HepG2 (cell line): Measurements from ENCODE around the gene RNF14. TPM values are rescaled to one million over a fixed set of nuclear protein-coding genes. Genes with fewer than 3 reads are reported as not detected.

Experiments
- ATAC-seq: fragments of 200-7000 bp; cut with Tn5 transposase; 3 replicates; pipeline ENCODE4 v1.9.1; 2020; ENCODE audit warnings: mild to moderate bottlenecking, moderate library complexity
- BruUV-seq: library from RNA; stranded (reverse); fragments of 400-500 nt; replicated peaks from 2 replicates; lab custom pipeline; 2021; lab: Mats Ljungman, UMichigan
- CTCF ChIA-PET: fragments of 300-600 bp; formaldehyde crosslinking; extraction: SDS; loops from one replicate; lab custom pipeline; 2021; ENCODE audit warnings: low total read pairs, inconsistent platforms, low intra/inter-chr PET ratio; lab: Yijun Ruan, JAX
- POLR2A ChIA-PET: fragments of 350-600 bp; sonication (Branson Sonifier 250); formaldehyde crosslinking; loops from one replicate; lab custom pipeline; 2020; ENCODE audit warnings: antibody characterized with exemption, inconsistent platforms; lab: Yijun Ruan, JAX
- DNase-seq: peaks from one replicate; pipeline ENCODE4 v3.0.0-alpha.2; 2015; ENCODE audit warnings: low spot score
- FAIRE-seq: peaks from 3 replicates; lab custom pipeline; 2011; peaks lifted over from hg19 to GRCh38; lab: Jason Lieb, UNC
- H2AFZ ChIP-seq: one replicate; pipeline ENCODE4 v1.6.1; 2011; ENCODE audit warnings: low read length, inconsistent platforms
- H3K27ac ChIP-seq: fragments of 300-600 bp; 3 replicates; pipeline ENCODE4 v1.8.0; 2011; ENCODE audit warnings: mixed run types, mild to moderate bottlenecking, mixed read lengths, low read length, inconsistent platforms; ENCODE audit not compliant: insufficient read depth; ENCODE audit errors: extremely low read length
- H3K27me3 ChIP-seq, 2 experiments: fragments of 200-600 bp in 1 of 2; 2 replicates in 1 of 2; 3 replicates in 1 of 2; pipeline versions ENCODE4 v1.6.0 to v1.8.0; 2011; ENCODE audit warnings: low read length in 2 of 2, mild to moderate bottlenecking in 2 of 2, moderate library complexity in 2 of 2, inconsistent platforms in 1 of 2; ENCODE audit not compliant: insufficient read depth in 2 of 2, control insufficient read depth in 1 of 2
- H3K36me3 ChIP-seq, 2 experiments: fragments of 200-600 bp in 1 of 2; replicated peaks in 1 of 2; 2 replicates in 1 of 2; 3 replicates in 1 of 2; pipeline versions ENCODE4 v1.5.1 to v1.8.0; 2011; ENCODE audit warnings: low read length in 2 of 2, inconsistent platforms in 1 of 2; ENCODE audit not compliant: insufficient read depth in 2 of 2, control insufficient read depth in 1 of 2
- H3K4me1 ChIP-seq: 2 replicates; pipeline ENCODE4 v1.5.1; 2012; ENCODE audit warnings: low read length, inconsistent platforms; ENCODE audit not compliant: insufficient read depth
- H3K4me2 ChIP-seq: 2 replicates; pipeline ENCODE4 v1.6.0; 2011; ENCODE audit warnings: low read depth, low read length, inconsistent platforms
- H3K4me3 ChIP-seq, 3 experiments: fragments of 200-600 bp in 1 of 3; sonication (generic), shearing (Covaris generic) in 1 of 3; replicated peaks in 1 of 3; 2 replicates each; pipeline ENCODE4 v1.5.1; 2011 to 2016; ENCODE audit warnings: low read length in 3 of 3, inconsistent platforms in 2 of 3, low read depth in 2 of 3, mild to moderate bottlenecking in 2 of 3, control low read depth in 1 of 3, mixed read lengths in 1 of 3; ENCODE audit not compliant: insufficient read depth in 1 of 3
- H3K79me2 ChIP-seq: one replicate; pipeline ENCODE4 v1.6.1; 2011; ENCODE audit warnings: low read length, inconsistent platforms; ENCODE audit not compliant: insufficient read depth
- H3K9ac ChIP-seq: 2 replicates; pipeline ENCODE4 v1.6.0; 2011; ENCODE audit warnings: mild to moderate bottlenecking, low read depth, low read length, inconsistent platforms; ENCODE audit not compliant: insufficient read depth
- H3K9me3 ChIP-seq: 2 replicates; pipeline ENCODE4 v1.5.1; 2012; ENCODE audit warnings: mild to moderate bottlenecking, low read length
- H4K20me1 ChIP-seq: 2 replicates; pipeline ENCODE4 v1.6.0; 2011; ENCODE audit warnings: inconsistent platforms, mild to moderate bottlenecking, low read length, moderate library complexity; ENCODE audit not compliant: insufficient read depth
- AGO1 ChIP-seq: fragments of 200-400 bp; formaldehyde crosslinking; IDR thresholded peaks from 2 replicates; pipeline ENCODE4 v1.6.1; 2017; ENCODE audit warnings: mild to moderate bottlenecking, low read depth, low read length, moderate library complexity; ENCODE audit not compliant: poor library complexity, severe bottlenecking
- DR1 ChIP-seq: sonication (generic); formaldehyde crosslinking; IDR thresholded peaks from 2 replicates; pipeline ENCODE4 v1.8.0; 2021; ENCODE audit warnings: mild to moderate bottlenecking, missing genetic modification reagents, inconsistent platforms
- FOXP1 ChIP-seq, 2 experiments: fragments of 450-650 bp in 1 of 2; IDR thresholded peaks; 2 replicates each; pipeline ENCODE4 v1.6.1; 2017 to 2018; ENCODE audit warnings: antibody characterized with exemption in 1 of 2
- GLI4 ChIP-seq: sonication (generic); formaldehyde crosslinking; IDR thresholded peaks from 2 replicates; pipeline ENCODE4 v1.5.1; 2020; ENCODE audit warnings: missing genetic modification reagents, mild to moderate bottlenecking, moderate library complexity, borderline replicate concordance
- KDM3A ChIP-seq: IDR thresholded peaks from 2 replicates; pipeline ENCODE4 v1.6.1; 2018; ENCODE audit warnings: low read depth, missing compliant biosample characterization
- MAF1 ChIP-seq: sonication (generic); formaldehyde crosslinking; IDR thresholded peaks from 2 replicates; pipeline ENCODE4 v1.5.0; 2020; ENCODE audit warnings: missing genetic modification reagents, borderline replicate concordance
- MTA1 ChIP-seq: sonication (generic); formaldehyde crosslinking; IDR thresholded peaks from 2 replicates; pipeline ENCODE4 v1.4.0; 2020; ENCODE audit warnings: missing genetic modification reagents, mild to moderate bottlenecking, borderline replicate concordance
- POLR2AphosphoS2 ChIP-seq: IDR thresholded peaks from 2 replicates; pipeline ENCODE4 v1.6.1; 2011; ENCODE audit warnings: low read depth, low read length, improper control_type of control experiment
- RARA ChIP-seq: IDR thresholded peaks from 2 replicates; pipeline ENCODE4 v1.6.1; 2016; ENCODE audit warnings: missing genetic modification reagents, missing compliant biosample characterization
- ZBTB26 ChIP-seq: IDR thresholded peaks from 2 replicates; pipeline ENCODE4 v1.6.1; 2016; ENCODE audit warnings: missing compliant biosample characterization, missing genetic modification reagents, borderline replicate concordance
- ZNF10 ChIP-seq: sonication (generic); formaldehyde crosslinking; IDR thresholded peaks from 2 replicates; pipeline ENCODE4 v1.4.0; 2020; ENCODE audit warnings: mild to moderate bottlenecking, low read depth, missing genetic modification reagents, borderline replicate concordance
- ZNF17 ChIP-seq: sonication (generic); formaldehyde crosslinking; IDR thresholded peaks from 2 replicates; pipeline ENCODE4 v1.5.0; 2020; ENCODE audit warnings: mild to moderate bottlenecking, missing genetic modification reagents
- ZNF263 ChIP-seq: sonication (generic); formaldehyde crosslinking; IDR thresholded peaks from 2 replicates; pipeline ENCODE4 v1.4.0; 2020; ENCODE audit warnings: missing genetic modification reagents
- ZNF501 ChIP-seq: sonication (generic); formaldehyde crosslinking; IDR thresholded peaks from 2 replicates; pipeline ENCODE4 v1.5.1; 2020; ENCODE audit warnings: mild to moderate bottlenecking, moderate library complexity, missing genetic modification reagents
- ZNF510 ChIP-seq: sonication (generic); formaldehyde crosslinking; IDR thresholded peaks from 2 replicates; pipeline ENCODE4 v1.4.0; 2020; ENCODE audit warnings: low read depth, mild to moderate bottlenecking, missing genetic modification reagents
- ZNF512B ChIP-seq: sonication (generic); formaldehyde crosslinking; IDR thresholded peaks from 2 replicates; pipeline ENCODE4 v1.5.1; 2020; ENCODE audit warnings: missing genetic modification reagents, mild to moderate bottlenecking, borderline replicate concordance
- ZNF530 ChIP-seq: sonication (generic); formaldehyde crosslinking; IDR thresholded peaks from 2 replicates; pipeline ENCODE4 v1.5.0; 2020; ENCODE audit warnings: low read depth, mild to moderate bottlenecking, missing genetic modification reagents
- ZNF737 ChIP-seq: sonication (generic); formaldehyde crosslinking; IDR thresholded peaks from 2 replicates; pipeline ENCODE4 v1.5.0; 2020; ENCODE audit warnings: missing genetic modification reagents, mild to moderate bottlenecking, borderline replicate concordance
- ZNF761 ChIP-seq: sonication (generic); formaldehyde crosslinking; conservative IDR thresholded peaks from 2 replicates; pipeline ENCODE4 v1.4.0; 2020; ENCODE audit warnings: mild to moderate bottlenecking, missing genetic modification reagents
- WGBS: methylation state at CpG from one replicate; pipeline ENCODE4 v1.1.6; 2017; ENCODE audit warnings: low lambda C conversion rate; 5-methylcytosine and 5-hydroxymethylcytosine counted together
- in situ Hi-C: cut with HindIII; loops from 2 replicates; pipeline ENCODE4 v1.10.0; 2017; ENCODE audit warnings: low pct_unique_long_range_greater_than_20kb; ENCODE audit not compliant: extremely low pct_ligation_motif_present
- intact Hi-C: fragments of 100-400 bp; cut with micrococcal nuclease; formaldehyde crosslinking; loops from one replicate; pipeline ENCODE4 v1.10.0; 2022; ENCODE audit not compliant: unreplicated experiment
- polyA plus RNA-seq, 8 experiments: library from polyadenylated mRNA; depleted of rRNA in 3 of 8; stranded (reverse) in 7 of 8; unstranded in 1 of 8; fragments of >200 nt; fragmentation: Illumina TruSeq in 4 of 8; extraction: Trizol in 4 of 8; gene quantifications; 2 replicates each; pipeline versions ENCODE4 v1.2.1 to v1.2.3, GENCODE V29; 2011 to 2016; ENCODE audit warnings: low read depth in 4 of 8, missing spikeins in 1 of 8, mixed read lengths in 1 of 8; ENCODE audit not compliant: insufficient read depth in 1 of 8
- total RNA-seq, 5 experiments: library from RNA; depleted of rRNA; stranded (reverse); fragments of >200 nt; fragmentation: Illumina TruSeq; extraction: Trizol; gene quantifications; 2 replicates each; pipeline ENCODE4 v1.2.3, GENCODE V29; 2016; ENCODE audit warnings: low read depth in 1 of 5

Gene RNF14
- total and polyA plus RNA-seq, 2 of the 13 experiments (the other 11 are each of a cell fraction or from before 2014, with no cell fraction given), result 11.3 to 28.1 TPM

- no peak overlapping the region; a peak in 1 of 6 replicates for H3K4me3 ChIP-seq
- H4K20me1 ChIP-seq, result no peaks in the 10 kb centered on the region
- H3K4me2 ChIP-seq, result peak overlapping the region; percentile 79
- TF ChIP-seq DR1 (CRISPR knock-in tag) (no peak), KDM3A (CRISPR knock-in tag) (no peak), AGO1 (no peak), ZNF530 (CRISPR knock-in tag) (no peak), MTA1 (CRISPR knock-in tag) (no peak), ZNF17 (CRISPR knock-in tag) (no peak), ZNF501 (CRISPR knock-in tag) (no peak), FOXP1 (IDR thresholded peaks at IDR 0.05) (no peak), FOXP1 (CRISPR knock-in tag; IDR thresholded peaks at IDR 0.05) (no peak), POLR2AphosphoS2 (no peak), MAF1 (CRISPR knock-in tag) (no peak), ZNF761 (CRISPR knock-in tag) (no peak), ZNF512B (CRISPR knock-in tag) (no peak), GLI4 (CRISPR knock-in tag) (no peak), RARA (CRISPR knock-in tag) (no peak), ZNF10 (no peak), ZNF263 (CRISPR knock-in tag) (no peak), ZBTB26 (CRISPR knock-in tag) (no peak), ZNF737 (CRISPR knock-in tag) (no peak), ZNF510 (no peak)
- TF ChIP-seq, all 625 proteins: peak for 0
- ChIA-PET CTCF (no interaction called here), POLR2A (interaction anchor here (1.0 to 1.7 kb wide), 3 partner anchors 12 to 102 kb away, joined by 3 to 12 read pairs (median 3); partner anchors contain the start of genes DELE1 and GNPDA1)
- Histone ChIP-seq H3K4me1 (peaks cover 16% of the 10 kb centered on the region), H3K79me2 (no peaks in the 10 kb centered on the region), H3K9me3 (no peaks in the 10 kb centered on the region), H3K36me3 (no peaks in the 10 kb centered on the region), H3K27ac (no peak overlapping the region), H3K27me3 (peaks cover 0 to 10% of the 10 kb centered on the region in 2 experiments; a peak in 2 of 5 replicates), H3K9ac (no peak overlapping the region), H2AFZ (peak overlapping the region; percentile 70)
- intact Hi-C loops, result no loop called here
- in situ Hi-C loops, result no loop called here
- no TSS peak for BruUV-seq
- WGBS, result 79% methylated on average over 7 of the region's 8 CpGs
- no peak for ATAC-seq
- no peak for DNase-seq
- no peak for FAIRE-seq
Measured at GRCh38 chr5:142025637-142026036, 56.7 kb downstream of the RNF14 start.
